ENCODE data around the gene SHOC2. TPM values are rescaled to one million over a fixed set of nuclear protein-coding genes. Genes with fewer than 3 reads are reported as not detected.
A peak's percentile ranks its signal among the peaks of the same experiment; 100 is the strongest.

SHOC2 gene
- total RNA-seq, 1 experiment from 2014 or later: 59.8 TPM

GRCh38 chr10:110971638-110972037, 52.2 kb downstream of the SHOC2 start:
- Mint-ChIP-seq H3K4me1 (ENCODE audit: insufficient read depth, unreplicated experiment) (peaks cover 19% of the 10 kb centered on the region), H3K27me3 (ENCODE audit: insufficient read depth, unreplicated experiment) (no peaks in the 10 kb centered on the region), H3K9me3 (ENCODE audit: unreplicated experiment) (no peaks in the 10 kb centered on the region), H3K27ac (ENCODE audit: low read depth, unreplicated experiment) (no peak overlapping the region), H3K4me3 (ENCODE audit: unreplicated experiment) (no peak overlapping the region), H3K36me3 (ENCODE audit: insufficient read depth, unreplicated experiment) (peaks cover 14% of the 10 kb centered on the region)
- intact Hi-C loops (cut with micrococcal nuclease): no loop called here
- no peak for TF ChIP-seq CTCF (IDR thresholded peaks at IDR 0.05; ENCODE audit: unreplicated experiment)
- DNase-seq (ENCODE audit: unreplicated experiment): no peak
- ChIA-PET POLR2A (interaction anchor here (1.0 kb wide), 1 partner anchor 1362 kb away, joined by 3 read pairs; no protein-coding TSS in a partner anchor), CTCF (no interaction called here)
- no TSS peak for BruUV-seq (replicated peaks)

GRCh38 chr10:110972231-110973134, 53.1 kb downstream of the SHOC2 start:
- H3K36me3 Mint-ChIP-seq (ENCODE audit: insufficient read depth, unreplicated experiment): peaks cover 22% of the 10 kb centered on the region
- H3K4me1 Mint-ChIP-seq (ENCODE audit: insufficient read depth, unreplicated experiment): peaks cover 19% of the 10 kb centered on the region
- no peaks in the 10 kb centered on the region for H3K27me3 Mint-ChIP-seq (ENCODE audit: insufficient read depth, unreplicated experiment)
- no peak for DNase-seq (ENCODE audit: unreplicated experiment)
- H3K4me3 Mint-ChIP-seq (ENCODE audit: unreplicated experiment): no peak overlapping the region
- no peak overlapping the region for H3K27ac Mint-ChIP-seq (ENCODE audit: low read depth, unreplicated experiment)
- intact Hi-C loops (cut with micrococcal nuclease): no loop called here
- TF ChIP-seq CTCF (IDR thresholded peaks at IDR 0.05; ENCODE audit: unreplicated experiment): no peak
- H3K9me3 Mint-ChIP-seq (ENCODE audit: unreplicated experiment): no peaks in the 10 kb centered on the region
- ChIA-PET CTCF (no interaction called here), POLR2A (interaction anchor here (0.6 kb wide), 1 partner anchor 86 kb away, joined by 3 read pairs; no protein-coding TSS in a partner anchor)
- no TSS peak for BruUV-seq (replicated peaks)

- intact Hi-C loops (cut with micrococcal nuclease): no loop called here
- CTCF ChIA-PET: no interaction called here
- H3K36me3 Mint-ChIP-seq (ENCODE audit: insufficient read depth, unreplicated experiment): peaks cover 22% of the 10 kb centered on the region
- H3K27me3 Mint-ChIP-seq (ENCODE audit: insufficient read depth, unreplicated experiment): no peaks in the 10 kb centered on the region
- H3K27ac Mint-ChIP-seq (ENCODE audit: low read depth, unreplicated experiment): peak overlapping the region; percentile 16
- H3K9me3 Mint-ChIP-seq (ENCODE audit: unreplicated experiment): no peaks in the 10 kb centered on the region
- H3K4me1 Mint-ChIP-seq (ENCODE audit: insufficient read depth, unreplicated experiment): peaks cover 26% of the 10 kb centered on the region
- no peak for TF ChIP-seq CTCF (IDR thresholded peaks at IDR 0.05; ENCODE audit: unreplicated experiment)
- POLR2A ChIA-PET: interaction anchor here (0.6 kb wide), 1 partner anchor 87 kb away, joined by 3 read pairs; no protein-coding TSS in a partner anchor
- no peak overlapping the region for H3K4me3 Mint-ChIP-seq (ENCODE audit: unreplicated experiment)
- no peak for DNase-seq (ENCODE audit: unreplicated experiment)
- no TSS peak for BruUV-seq (replicated peaks)
Measured at GRCh38 chr10:110973400-110973799, 54.0 kb downstream of the SHOC2 start.

DNA sequence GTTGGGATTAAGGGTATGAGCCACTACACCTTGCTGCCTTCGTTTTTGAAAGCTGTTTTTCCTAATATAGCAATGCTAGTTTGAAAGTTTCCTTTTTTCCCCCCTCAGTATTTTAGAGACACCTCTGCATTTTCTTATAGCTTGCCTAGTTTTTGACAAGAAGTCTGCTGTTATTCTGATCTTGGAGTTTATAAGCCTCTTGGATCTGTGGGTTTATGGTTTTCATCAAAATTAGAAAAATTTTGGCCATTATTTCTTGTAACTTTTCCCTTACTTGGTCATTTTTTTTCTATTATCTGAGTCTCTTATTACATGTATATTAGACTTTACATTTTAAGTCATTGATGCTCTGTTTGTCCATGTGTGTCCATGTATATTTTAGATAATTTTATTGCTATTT, 57.2 kb downstream of the SHOC2 start:
- no peak overlapping the region for H3K27ac Mint-ChIP-seq (ENCODE audit: low read depth, unreplicated experiment)
- peaks cover 10% of the 10 kb centered on the region for H3K4me1 Mint-ChIP-seq (ENCODE audit: insufficient read depth, unreplicated experiment)
- no TSS peak for BruUV-seq (replicated peaks)
- intact Hi-C loops (cut with micrococcal nuclease): no loop called here
- no peak overlapping the region for H3K4me3 Mint-ChIP-seq (ENCODE audit: unreplicated experiment)
- H3K9me3 Mint-ChIP-seq (ENCODE audit: unreplicated experiment): no peaks in the 10 kb centered on the region
- no peaks in the 10 kb centered on the region for H3K27me3 Mint-ChIP-seq (ENCODE audit: insufficient read depth, unreplicated experiment)
- H3K36me3 Mint-ChIP-seq (ENCODE audit: insufficient read depth, unreplicated experiment): peaks cover 34% of the 10 kb centered on the region
- CTCF ChIA-PET: interaction anchor here (0.6 kb wide), 1 partner anchor 260 kb away, joined by 3 read pairs; no protein-coding TSS in a partner anchor
- no peak for TF ChIP-seq CTCF (IDR thresholded peaks at IDR 0.05; ENCODE audit: unreplicated experiment)
- no peak for DNase-seq (ENCODE audit: unreplicated experiment)
- POLR2A ChIA-PET: interaction anchor here (0.7 to 1.2 kb wide), 2 partner anchors 21 to 32 kb away, joined by 3 read pairs; no protein-coding TSS in a partner anchor
